ENCODE data around the gene TMEM184C.

GRCh38 chr4:147682755-147683154 is 65.6 kb downstream of the TMEM184C start:
- TF ChIP-seq POLR2A (IDR thresholded peaks at IDR 0.05) (no peak), EP300 (IDR thresholded peaks at IDR 0.05) (no peak), POLR2AphosphoS5 (IDR thresholded peaks at IDR 0.05) (no peak)
- TF ChIP-seq, protein P1, sequence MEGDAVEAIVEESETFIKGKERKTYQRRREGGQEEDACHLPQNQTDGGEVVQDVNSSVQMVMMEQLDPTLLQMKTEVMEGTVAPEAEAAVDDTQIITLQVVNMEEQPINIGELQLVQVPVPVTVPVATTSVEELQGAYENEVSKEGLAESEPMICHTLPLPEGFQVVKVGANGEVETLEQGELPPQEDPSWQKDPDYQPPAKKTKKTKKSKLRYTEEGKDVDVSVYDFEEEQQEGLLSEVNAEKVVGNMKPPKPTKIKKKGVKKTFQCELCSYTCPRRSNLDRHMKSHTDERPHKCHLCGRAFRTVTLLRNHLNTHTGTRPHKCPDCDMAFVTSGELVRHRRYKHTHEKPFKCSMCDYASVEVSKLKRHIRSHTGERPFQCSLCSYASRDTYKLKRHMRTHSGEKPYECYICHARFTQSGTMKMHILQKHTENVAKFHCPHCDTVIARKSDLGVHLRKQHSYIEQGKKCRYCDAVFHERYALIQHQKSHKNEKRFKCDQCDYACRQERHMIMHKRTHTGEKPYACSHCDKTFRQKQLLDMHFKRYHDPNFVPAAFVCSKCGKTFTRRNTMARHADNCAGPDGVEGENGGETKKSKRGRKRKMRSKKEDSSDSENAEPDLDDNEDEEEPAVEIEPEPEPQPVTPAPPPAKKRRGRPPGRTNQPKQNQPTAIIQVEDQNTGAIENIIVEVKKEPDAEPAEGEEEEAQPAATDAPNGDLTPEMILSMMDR (IDR thresholded peaks at IDR 0.05): no peak

All from stomach (tissue), 4 donors.